Panc1 (cell line): ENCODE results near the gene UNC13A. TPM values are rescaled to one million over a fixed set of nuclear protein-coding genes. Genes with fewer than 3 reads are reported as not detected.
"Not testable (repeated sequence)": the region's sequence is repeated elsewhere in the genome, so short reads cannot be mapped to it uniquely, and the experiment has no call there.

Experiments
- ATAC-seq: fragments of 200-7000 bp; cut with Tn5 transposase; 2 replicates; pipeline ENCODE4 v1.9.1; 2020; ENCODE audit warnings: mild to moderate bottlenecking, moderate library complexity
- BruUV-seq: library from RNA; stranded (reverse); fragments of 400-500 nt; replicated peaks from 2 replicates; lab custom pipeline; 2021; lab: Mats Ljungman, UMichigan
- CTCF ChIA-PET: fragments of 300-600 bp; sonication (Branson Sonifier 250); formaldehyde crosslinking; loops from one replicate; lab custom pipeline; 2022; ENCODE audit warnings: antibody characterized with exemption; lab: Charles Lee
- POLR2A ChIA-PET: fragments of 300-600 bp; sonication (Branson Sonifier 250); formaldehyde crosslinking; loops from one replicate; lab custom pipeline; 2022; ENCODE audit warnings: antibody characterized with exemption; lab: Charles Lee
- DNase-seq: peaks from one replicate; pipeline ENCODE4 v3.0.0-alpha.2; 2010; ENCODE audit warnings: low read depth, low spot score
- H3K27ac ChIP-seq: 2 replicates; pipeline ENCODE4 v1.5.1; 2011; ENCODE audit warnings: mild to moderate bottlenecking, low read length, inconsistent platforms
- H3K27me3 ChIP-seq: fragments of 200-500 bp; sonication (Bioruptor generic); 2 replicates; pipeline ENCODE4 v1.6.0; 2014; ENCODE audit warnings: low read length, inconsistent platforms; ENCODE audit not compliant: control insufficient read depth, insufficient read depth
- H3K36me3 ChIP-seq: fragments of 200-500 bp; sonication (Bioruptor generic); 2 replicates; pipeline ENCODE4 v1.5.1; 2014; ENCODE audit warnings: inconsistent platforms, mild to moderate bottlenecking, low read length, moderate library complexity; ENCODE audit not compliant: control insufficient read depth, insufficient read depth
- H3K4me1 ChIP-seq: 2 replicates; pipeline ENCODE4 v1.5.1; 2011; ENCODE audit warnings: inconsistent platforms, mild to moderate bottlenecking, low read length, moderate library complexity; ENCODE audit not compliant: control insufficient read depth, insufficient read depth
- H3K4me3 ChIP-seq, 2 experiments: 2 replicates each; pipeline ENCODE4 v1.5.1; 2011 to 2012; ENCODE audit warnings: low read depth in 2 of 2, low read length in 2 of 2, mild to moderate bottlenecking in 2 of 2, inconsistent platforms in 1 of 2, moderate library complexity in 1 of 2
- H3K9me3 ChIP-seq: fragments of 200-500 bp; sonication (Bioruptor generic); 2 replicates; pipeline ENCODE4 v1.5.1; 2014; ENCODE audit warnings: low read depth, mild to moderate bottlenecking, inconsistent platforms, low read length, moderate library complexity; ENCODE audit not compliant: control insufficient read depth, insufficient read depth
- POLR2AphosphoS5 ChIP-seq: IDR thresholded peaks from 2 replicates; pipeline ENCODE4 v1.6.1; 2012; ENCODE audit warnings: mild to moderate bottlenecking, low read depth, low read length, moderate library complexity
- REST ChIP-seq, 2 experiments: IDR thresholded peaks; 2 replicates each; pipeline ENCODE4 v1.6.1; 2011 to 2012; ENCODE audit warnings: low read depth in 2 of 2, control low read depth in 1 of 2, low read length in 1 of 2, mild to moderate bottlenecking in 1 of 2, moderate library complexity in 1 of 2; ENCODE audit not compliant: insufficient read depth in 1 of 2
- SIN3A ChIP-seq: IDR thresholded peaks from 2 replicates; pipeline ENCODE4 v1.6.1; 2012; ENCODE audit warnings: low read depth, mild to moderate bottlenecking, low read length, moderate library complexity, borderline replicate concordance; ENCODE audit not compliant: insufficient read depth
- TCF7L2 ChIP-seq: IDR thresholded peaks from 2 replicates; pipeline ENCODE4 v1.6.1; 2011; ENCODE audit warnings: mild to moderate bottlenecking, low read depth, low read length, inconsistent platforms
- in situ Hi-C: cut with HindIII; loops from 2 replicates; pipeline ENCODE4 v1.10.0; 2016; ENCODE audit warnings: low sequenced_read_pairs, low pct_unique_long_range_greater_than_20kb
- intact Hi-C: fragments of 100-400 bp; cut with micrococcal nuclease; formaldehyde crosslinking; loops from one replicate; pipeline ENCODE4 v1.10.0; 2022; ENCODE audit not compliant: unreplicated experiment
- total RNA-seq: library from RNA; stranded (reverse); gene quantifications from one replicate; pipeline ENCODE4 v1.2.1, GENCODE V29; 2021; ENCODE audit not compliant: unreplicated experiment
- TF ChIP-seq, protein P1 (sequence below): fragments of 450-650 bp; IDR thresholded peaks from 2 replicates; pipeline ENCODE4 v1.5.1; 2017; ENCODE audit warnings: mild to moderate bottlenecking

Gene UNC13A
- total RNA-seq, 1 experiment from 2014 or later = 0.46 TPM

DNA sequence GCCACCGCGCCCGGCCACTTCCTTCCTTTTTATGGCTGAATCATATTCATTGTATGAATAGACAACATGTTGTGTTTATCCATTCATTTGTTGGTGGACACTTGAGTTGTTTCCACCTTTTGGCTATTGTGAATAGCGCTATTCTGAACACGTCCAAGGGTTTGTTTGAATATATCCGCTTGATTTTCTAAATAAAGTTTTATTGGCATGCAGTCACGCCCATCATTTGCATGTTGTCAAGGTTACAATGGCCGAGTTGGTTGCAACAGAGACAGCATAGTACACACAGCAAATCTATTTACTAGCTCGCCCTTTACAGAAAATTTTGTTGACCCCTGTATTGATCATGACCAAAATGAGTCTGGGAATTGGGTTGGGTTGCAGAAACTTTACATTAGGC is 89.2 kb downstream of the UNC13A start:
- intact Hi-C loops = no loop called here
- CTCF ChIA-PET = no interaction called here

DNA sequence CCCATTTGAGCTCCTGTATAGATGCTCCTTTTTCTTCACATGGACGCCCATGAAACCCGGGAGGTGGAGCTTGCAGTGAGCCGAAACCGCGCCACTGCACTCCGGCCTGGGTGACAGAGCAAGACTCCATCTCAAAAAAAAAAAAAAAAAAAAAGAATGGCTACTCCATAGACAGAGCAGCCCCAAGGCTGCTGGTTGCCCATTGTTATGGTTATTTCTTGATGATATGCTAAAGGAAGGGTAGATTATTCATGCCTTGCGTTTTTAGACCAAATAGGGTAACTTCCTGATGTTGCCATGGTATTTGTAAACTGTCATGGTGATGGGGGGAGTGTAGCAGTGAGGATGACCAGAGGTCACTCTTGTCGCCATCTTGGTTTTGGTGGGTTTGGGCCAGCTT is 90.1 kb downstream of the UNC13A start:
- POLR2A ChIA-PET, H3K9me3 ChIP-seq, H3K27me3 ChIP-seq, H3K27ac ChIP-seq, H3K4me3 ChIP-seq, DNase-seq, BruUV-seq, H3K4me1 ChIP-seq, in situ Hi-C loops, H3K36me3 ChIP-seq, ATAC-seq, intact Hi-C loops: not testable (repeated sequence)
- CTCF ChIA-PET = interaction anchor here (0.6 kb wide), 1 partner anchor 24 kb away, joined by 3 read pairs; no protein-coding TSS in a partner anchor

More for the DNA sequence above, 89.2 kb downstream of the UNC13A start:
- Histone ChIP-seq H3K27ac (no peak overlapping the region), H3K4me1 (no peaks in the 10 kb centered on the region), H3K27me3 (no peaks in the 10 kb centered on the region), H3K9me3 (no peaks in the 10 kb centered on the region), H3K4me3 (no peak overlapping the region), H3K36me3 (no peaks in the 10 kb centered on the region)
- no peak for DNase-seq
- BruUV-seq = no TSS peak
- in situ Hi-C loops = no loop called here
- POLR2A ChIA-PET = no interaction called here
- ATAC-seq = no peak
- TF ChIP-seq SIN3A = no peak
- TF ChIP-seq, protein P1, sequence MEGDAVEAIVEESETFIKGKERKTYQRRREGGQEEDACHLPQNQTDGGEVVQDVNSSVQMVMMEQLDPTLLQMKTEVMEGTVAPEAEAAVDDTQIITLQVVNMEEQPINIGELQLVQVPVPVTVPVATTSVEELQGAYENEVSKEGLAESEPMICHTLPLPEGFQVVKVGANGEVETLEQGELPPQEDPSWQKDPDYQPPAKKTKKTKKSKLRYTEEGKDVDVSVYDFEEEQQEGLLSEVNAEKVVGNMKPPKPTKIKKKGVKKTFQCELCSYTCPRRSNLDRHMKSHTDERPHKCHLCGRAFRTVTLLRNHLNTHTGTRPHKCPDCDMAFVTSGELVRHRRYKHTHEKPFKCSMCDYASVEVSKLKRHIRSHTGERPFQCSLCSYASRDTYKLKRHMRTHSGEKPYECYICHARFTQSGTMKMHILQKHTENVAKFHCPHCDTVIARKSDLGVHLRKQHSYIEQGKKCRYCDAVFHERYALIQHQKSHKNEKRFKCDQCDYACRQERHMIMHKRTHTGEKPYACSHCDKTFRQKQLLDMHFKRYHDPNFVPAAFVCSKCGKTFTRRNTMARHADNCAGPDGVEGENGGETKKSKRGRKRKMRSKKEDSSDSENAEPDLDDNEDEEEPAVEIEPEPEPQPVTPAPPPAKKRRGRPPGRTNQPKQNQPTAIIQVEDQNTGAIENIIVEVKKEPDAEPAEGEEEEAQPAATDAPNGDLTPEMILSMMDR = no peak
- TF ChIP-seq REST (IDR thresholded peaks at IDR 0.05; ENCODE audit: insufficient read depth in 1 of 2, low read depth in 2 of 2, low read length in 1 of 2) = no peak
- no peak for TF ChIP-seq POLR2AphosphoS5
- no peak for TF ChIP-seq TCF7L2

DNA sequence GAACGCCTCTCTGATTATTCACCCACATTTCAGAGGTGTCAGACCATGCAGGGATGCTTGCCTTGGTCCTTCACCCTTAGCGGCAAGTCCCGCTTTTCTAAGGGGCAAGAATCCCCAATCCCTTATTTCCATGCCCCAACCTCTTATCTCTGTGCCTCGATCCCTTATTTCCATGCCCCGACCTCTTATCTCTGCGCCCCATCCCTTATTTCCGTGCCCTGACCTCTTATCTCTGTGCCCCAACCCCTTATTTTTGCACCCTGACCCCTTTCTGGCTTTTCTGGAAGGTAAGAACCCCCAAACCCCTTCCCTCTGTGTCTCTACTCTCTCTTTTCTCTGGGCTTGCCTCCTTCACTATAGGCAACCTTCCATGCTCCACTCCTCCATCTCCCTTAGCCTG is 93.9 kb downstream of the UNC13A start:
- intact Hi-C loops, DNase-seq, H3K4me3 ChIP-seq, BruUV-seq, H3K9me3 ChIP-seq, H3K4me1 ChIP-seq, H3K27me3 ChIP-seq, ATAC-seq, H3K27ac ChIP-seq, CTCF ChIA-PET, in situ Hi-C loops, H3K36me3 ChIP-seq, POLR2A ChIA-PET: not testable (repeated sequence)
